GM12874 (cell line): ENCODE measurements around the gene NSMF.

Source experiments
- CTCF ChIP-seq: IDR thresholded peaks from 2 replicates; pipeline ENCODE4 v1.5.1; 2011; ENCODE audit warnings: low read depth, mild to moderate bottlenecking, control low read depth, low read length, moderate library complexity; ENCODE audit not compliant: insufficient read depth

The NSMF gene

GRCh38 chr9:137446851-137447471 lies 12.2 kb downstream of the NSMF start:
- TF ChIP-seq CTCF = no peak

GRCh38 chr9:137445930-137446431 lies 13.2 kb downstream of the NSMF start:
- TF ChIP-seq CTCF = no peak

- peak; percentile 85 for TF ChIP-seq CTCF
Measured at GRCh38 chr9:137445275-137445807, 13.8 kb downstream of the NSMF start.

GRCh38 chr9:137444106-137444790 lies 14.9 kb downstream of the NSMF start:
- TF ChIP-seq CTCF = no peak

GRCh38 chr9:137441935-137442321 lies 17.2 kb downstream of the NSMF start:
- TF ChIP-seq CTCF = no peak

GRCh38 chr9:137441289-137441934 lies 17.7 kb downstream of the NSMF start, which contains the start of gene ENTPD8:
Gene ENTPD8 (minus strand): TSS chr9:137441357. CDS start chr9:137438285, 3,072 bp downstream.
- TF ChIP-seq CTCF = no peak

- no peak for TF ChIP-seq CTCF
Measured at GRCh38 chr9:137439158-137439714, 19.9 kb downstream of the NSMF start.
